ENCODE data around the gene ASIC3.

ASIC3 gene

GRCh38 chr7:151047976-151048815 is at the start of gene ASIC3:
Gene ASIC3, plus strand, starts transcription at chr7:151048531. Its CDS starts 355 bp downstream, at chr7:151048886.
- H3K9me3 Mint-ChIP-seq = no peaks in the 10 kb centered on the region
- peaks cover 31% of the 10 kb centered on the region for H3K27me3 Mint-ChIP-seq
- intact Hi-C loops (cut with micrococcal nuclease) = no loop called here
- peaks cover 42% of the 10 kb centered on the region for H3K36me3 Mint-ChIP-seq (ENCODE audit: low read depth)
- no peak within 1 kb of the TSS for H3K4me3 Mint-ChIP-seq
- H3K27ac Mint-ChIP-seq = no peak within 1 kb of the TSS
- H3K4me1 Mint-ChIP-seq (ENCODE audit: low read depth) = peaks cover 22% of the 10 kb centered on the region

GRCh38 chr7:150999001-150999400 is 49.3 kb upstream of the ASIC3 start:
- H3K27ac Mint-ChIP-seq = no peak overlapping the region
- intact Hi-C loops (cut with micrococcal nuclease) = no loop called here
- H3K4me1 Mint-ChIP-seq (ENCODE audit: low read depth) = peaks cover 43% of the 10 kb centered on the region
- peaks cover 45% of the 10 kb centered on the region for H3K27me3 Mint-ChIP-seq
- no peaks in the 10 kb centered on the region for H3K36me3 Mint-ChIP-seq (ENCODE audit: low read depth)
- no peaks in the 10 kb centered on the region for H3K9me3 Mint-ChIP-seq
- H3K4me3 Mint-ChIP-seq = no peak overlapping the region

- no peak overlapping the region for H3K4me3 Mint-ChIP-seq
- intact Hi-C loops (cut with micrococcal nuclease) = no loop called here
- H3K27ac Mint-ChIP-seq = no peak overlapping the region
- H3K4me1 Mint-ChIP-seq (ENCODE audit: low read depth) = peaks cover 37% of the 10 kb centered on the region
- no peaks in the 10 kb centered on the region for H3K9me3 Mint-ChIP-seq
- no peaks in the 10 kb centered on the region for H3K36me3 Mint-ChIP-seq (ENCODE audit: low read depth)
- H3K27me3 Mint-ChIP-seq = peaks cover 48% of the 10 kb centered on the region
Measured at GRCh38 chr7:150999497-151000230, 48.7 kb upstream of the ASIC3 start.

- Mint-ChIP-seq H3K4me3 (no peak overlapping the region), H3K4me1 (ENCODE audit: low read depth) (peaks cover 30% of the 10 kb centered on the region), H3K27ac (no peak overlapping the region), H3K27me3 (peaks cover 55% of the 10 kb centered on the region), H3K9me3 (no peaks in the 10 kb centered on the region), H3K36me3 (ENCODE audit: low read depth) (no peaks in the 10 kb centered on the region)
- intact Hi-C loops (cut with micrococcal nuclease) = no loop called here
Measured at GRCh38 chr7:151000897-151001495, 47.3 kb upstream of the ASIC3 start.

GRCh38 chr7:151001546-151001945 is 46.8 kb upstream of the ASIC3 start:
- intact Hi-C loops (cut with micrococcal nuclease) = no loop called here
- Mint-ChIP-seq H3K9me3 (no peaks in the 10 kb centered on the region), H3K4me1 (ENCODE audit: low read depth) (peaks cover 26% of the 10 kb centered on the region), H3K27ac (no peak overlapping the region), H3K27me3 (peaks cover 53% of the 10 kb centered on the region), H3K36me3 (ENCODE audit: low read depth) (no peaks in the 10 kb centered on the region), H3K4me3 (no peak overlapping the region)

- Mint-ChIP-seq H3K4me1 (ENCODE audit: low read depth) (peaks cover 13% of the 10 kb centered on the region), H3K9me3 (no peaks in the 10 kb centered on the region), H3K4me3 (no peak overlapping the region), H3K36me3 (ENCODE audit: low read depth) (no peaks in the 10 kb centered on the region), H3K27me3 (peaks cover 51% of the 10 kb centered on the region), H3K27ac (no peak overlapping the region)
- intact Hi-C loops (cut with micrococcal nuclease) = no loop called here
Measured at GRCh38 chr7:151003572-151003971, 44.8 kb upstream of the ASIC3 start.

- Mint-ChIP-seq H3K4me3 (no peak overlapping the region), H3K36me3 (ENCODE audit: low read depth) (no peaks in the 10 kb centered on the region), H3K4me1 (ENCODE audit: low read depth) (peaks cover 19% of the 10 kb centered on the region), H3K27ac (no peak overlapping the region), H3K9me3 (no peaks in the 10 kb centered on the region), H3K27me3 (peaks cover 58% of the 10 kb centered on the region)
- intact Hi-C loops (cut with micrococcal nuclease) = no loop called here
Measured at GRCh38 chr7:151005566-151005965, 42.8 kb upstream of the ASIC3 start.

GRCh38 chr7:151006590-151007300 is 41.6 kb upstream of the ASIC3 start:
- Mint-ChIP-seq H3K27ac (no peak overlapping the region), H3K4me1 (ENCODE audit: low read depth) (peaks cover 21% of the 10 kb centered on the region), H3K9me3 (no peaks in the 10 kb centered on the region), H3K4me3 (no peak overlapping the region), H3K27me3 (peaks cover 62% of the 10 kb centered on the region), H3K36me3 (ENCODE audit: low read depth) (no peaks in the 10 kb centered on the region)
- intact Hi-C loops (cut with micrococcal nuclease) = no loop called here

- Mint-ChIP-seq H3K4me3 (no peak overlapping the region), H3K4me1 (ENCODE audit: low read depth) (peaks cover 26% of the 10 kb centered on the region), H3K27me3 (peaks cover 66% of the 10 kb centered on the region), H3K9me3 (no peaks in the 10 kb centered on the region), H3K27ac (no peak overlapping the region), H3K36me3 (ENCODE audit: low read depth) (no peaks in the 10 kb centered on the region)
- intact Hi-C loops (cut with micrococcal nuclease) = no loop called here
Measured at GRCh38 chr7:151007469-151007898, 40.8 kb upstream of the ASIC3 start.

GRCh38 chr7:151008143-151008510 is 40.2 kb upstream of the ASIC3 start:
- peaks cover 72% of the 10 kb centered on the region for H3K27me3 Mint-ChIP-seq
- no peaks in the 10 kb centered on the region for H3K9me3 Mint-ChIP-seq
- peak overlapping the region; percentile 57 for H3K4me3 Mint-ChIP-seq
- H3K27ac Mint-ChIP-seq = no peak overlapping the region
- no peaks in the 10 kb centered on the region for H3K36me3 Mint-ChIP-seq (ENCODE audit: low read depth)
- intact Hi-C loops (cut with micrococcal nuclease) = no loop called here
- peaks cover 31% of the 10 kb centered on the region for H3K4me1 Mint-ChIP-seq (ENCODE audit: low read depth)

- H3K36me3 Mint-ChIP-seq (ENCODE audit: low read depth) = no peaks in the 10 kb centered on the region
- peaks cover 75% of the 10 kb centered on the region for H3K27me3 Mint-ChIP-seq
- no peak overlapping the region for H3K27ac Mint-ChIP-seq
- peak overlapping the region; percentile 57 for H3K4me3 Mint-ChIP-seq
- no peaks in the 10 kb centered on the region for H3K9me3 Mint-ChIP-seq
- intact Hi-C loops (cut with micrococcal nuclease) = no loop called here
- peaks cover 33% of the 10 kb centered on the region for H3K4me1 Mint-ChIP-seq (ENCODE audit: low read depth)
Measured at GRCh38 chr7:151008511-151009323, 39.6 kb upstream of the ASIC3 start.

GRCh38 chr7:151009327-151010036 is 38.8 kb upstream of the ASIC3 start:
- no peak overlapping the region for H3K4me3 Mint-ChIP-seq
- no peaks in the 10 kb centered on the region for H3K36me3 Mint-ChIP-seq (ENCODE audit: low read depth)
- no peak overlapping the region for H3K27ac Mint-ChIP-seq
- peaks cover 82% of the 10 kb centered on the region for H3K27me3 Mint-ChIP-seq
- intact Hi-C loops (cut with micrococcal nuclease) = no loop called here
- H3K9me3 Mint-ChIP-seq = no peaks in the 10 kb centered on the region
- peaks cover 40% of the 10 kb centered on the region for H3K4me1 Mint-ChIP-seq (ENCODE audit: low read depth)

- no peaks in the 10 kb centered on the region for H3K9me3 Mint-ChIP-seq
- no peaks in the 10 kb centered on the region for H3K36me3 Mint-ChIP-seq (ENCODE audit: low read depth)
- no peak overlapping the region for H3K27ac Mint-ChIP-seq
- intact Hi-C loops (cut with micrococcal nuclease) = no loop called here
- peaks cover 82% of the 10 kb centered on the region for H3K27me3 Mint-ChIP-seq
- H3K4me1 Mint-ChIP-seq (ENCODE audit: low read depth) = peaks cover 42% of the 10 kb centered on the region
- H3K4me3 Mint-ChIP-seq = no peak overlapping the region
Measured at GRCh38 chr7:151010037-151010306, 38.4 kb upstream of the ASIC3 start.

Data from dendritic cell treated with granulocyte-macrophage colony-stimulating factor and Interleukin-4, amounts not matched to agents 40 ng/mL and 50 ng/mL, for 4 days (primary cell).